ENCODE results near the gene PXDN.

PXDN gene

DNA sequence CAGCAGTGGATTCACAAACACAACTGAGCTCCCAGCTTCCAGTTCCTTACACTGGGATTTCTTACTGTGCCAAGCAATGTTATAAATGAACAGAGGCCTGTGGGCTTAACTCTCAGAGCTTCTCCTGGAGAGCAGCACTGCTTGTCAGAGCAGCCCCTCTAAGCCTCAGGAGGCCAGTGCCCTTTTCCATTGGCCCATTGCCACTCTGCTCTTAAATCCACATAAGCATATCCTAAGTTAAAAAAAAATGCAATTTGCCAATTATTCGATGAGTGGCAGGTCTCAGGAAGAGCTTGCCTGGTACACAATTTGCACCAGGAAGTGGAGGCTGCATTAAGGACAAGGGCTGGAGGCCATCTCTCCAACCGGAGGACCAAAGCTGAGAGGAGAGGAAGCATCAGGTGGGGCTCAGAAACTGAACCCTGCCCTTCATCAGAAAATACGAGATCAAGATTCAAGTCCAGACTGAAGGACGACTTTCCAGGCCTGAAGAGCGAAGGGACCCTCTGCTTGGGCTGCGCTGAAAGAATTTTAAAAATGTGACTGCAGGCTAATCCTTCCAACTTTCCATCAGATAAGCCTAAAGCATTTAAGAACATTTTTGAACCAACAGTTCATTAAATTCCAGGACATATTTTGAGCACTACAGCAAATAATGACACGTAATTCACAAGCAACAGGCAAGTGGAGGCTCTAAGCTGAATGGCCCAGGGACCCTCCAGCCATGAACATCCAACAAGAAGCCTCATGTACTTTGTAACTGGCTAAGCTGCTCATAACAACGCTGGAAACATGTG, 28.4 kb upstream of the PXDN start:
- no peaks in the 10 kb centered on the region for H3K79me2 ChIP-seq (ENCODE audit: control insufficient read depth, insufficient read depth, low read length)
- no peak overlapping the region for H3K4me2 ChIP-seq (ENCODE audit: low read length)
- no peak overlapping the region for H2BK15ac ChIP-seq (replicated peaks; ENCODE audit: low read depth)
- no peak overlapping the region for H3K56ac ChIP-seq (ENCODE audit: low read length)
- no peak overlapping the region for H4K5ac ChIP-seq (ENCODE audit: low read length)
- no peak overlapping the region for H3K4me3 ChIP-seq (ENCODE audit: low read length)
- H3K36me3 ChIP-seq (ENCODE audit: control insufficient read depth, insufficient read depth, low read length): no peaks in the 10 kb centered on the region
- peak; percentile 51 for DNase-seq
- H3K27me3 ChIP-seq (ENCODE audit: insufficient read depth, low read length, poor library complexity): no peaks in the 10 kb centered on the region
- H3K9ac ChIP-seq (ENCODE audit: low read length): no peak overlapping the region
- H3K4me1 ChIP-seq (ENCODE audit: control insufficient read depth, low read depth, low read length): no peaks in the 10 kb centered on the region
- H3K4ac ChIP-seq (ENCODE audit: low read depth, low read length): no peak overlapping the region
- no peak overlapping the region for H3K18ac ChIP-seq (ENCODE audit: low read length)
- no peak overlapping the region for H2BK5ac ChIP-seq (ENCODE audit: low read length)
- no peak overlapping the region for H2AK5ac ChIP-seq (ENCODE audit: low read length)
- no peak overlapping the region for H4K8ac ChIP-seq (ENCODE audit: low read depth, low read length)
- no peak overlapping the region for H3K23ac ChIP-seq (ENCODE audit: low read length)
- no peak overlapping the region for H2BK120ac ChIP-seq (ENCODE audit: low read depth, low read length)
- no CpG with 5 or more reads among the region's 8 CpGs for WGBS (ENCODE audit: extremely low coverage, insufficient coverage, low lambda C conversion rate)
- no peak overlapping the region for H3K27ac ChIP-seq (ENCODE audit: low read depth, low read length)
- no peaks in the 10 kb centered on the region for H3K79me1 ChIP-seq (ENCODE audit: low read length)

DNA sequence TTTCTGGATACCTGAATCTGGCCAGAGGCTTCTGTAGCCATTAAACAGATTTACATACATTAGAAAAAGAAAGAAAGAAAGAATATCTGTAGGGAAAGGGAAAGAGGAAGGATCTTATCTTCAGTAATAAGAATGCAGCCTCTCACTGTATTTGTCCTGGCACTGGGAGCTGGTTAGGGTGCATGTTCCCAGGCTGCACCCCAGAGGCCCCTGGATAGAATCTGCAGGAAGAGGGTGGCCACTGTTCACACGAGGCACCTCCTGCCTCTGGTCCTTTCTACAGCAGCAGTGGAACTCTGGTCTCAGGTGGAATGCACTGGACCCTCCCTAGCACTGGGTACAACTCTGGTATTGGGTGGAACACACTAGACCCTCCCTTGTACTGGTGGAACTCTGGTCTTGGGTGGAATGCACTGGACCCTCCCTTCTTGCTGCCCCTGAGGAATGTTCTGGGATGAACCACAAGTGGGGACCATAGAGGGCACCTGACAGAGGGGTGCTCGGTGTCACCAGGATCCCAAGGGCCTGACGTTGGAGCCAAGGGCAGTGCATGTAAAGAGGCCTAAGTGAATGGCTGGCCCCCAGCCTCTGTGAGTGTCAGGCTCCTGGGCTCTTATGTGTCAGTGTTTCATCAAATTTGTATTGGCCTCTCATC, 27.4 kb upstream of the PXDN start:
- no peaks in the 10 kb centered on the region for H3K79me2 ChIP-seq (ENCODE audit: control insufficient read depth, insufficient read depth, low read length)
- DNase-seq: no peak
- H3K27ac ChIP-seq (ENCODE audit: low read depth, low read length): no peak overlapping the region
- no peaks in the 10 kb centered on the region for H3K36me3 ChIP-seq (ENCODE audit: control insufficient read depth, insufficient read depth, low read length)
- no peaks in the 10 kb centered on the region for H3K79me1 ChIP-seq (ENCODE audit: low read length)
- no peaks in the 10 kb centered on the region for H3K27me3 ChIP-seq (ENCODE audit: insufficient read depth, low read length, poor library complexity)
- H3K9ac ChIP-seq (ENCODE audit: low read length): no peak overlapping the region
- no peak overlapping the region for H3K4me2 ChIP-seq (ENCODE audit: low read length)
- no peak overlapping the region for H3K4ac ChIP-seq (ENCODE audit: low read depth, low read length)
- no peak overlapping the region for H2BK120ac ChIP-seq (ENCODE audit: low read depth, low read length)
- H4K8ac ChIP-seq (ENCODE audit: low read depth, low read length): no peak overlapping the region
- no peak overlapping the region for H3K4me3 ChIP-seq (ENCODE audit: low read length)
- no peak overlapping the region for H2BK5ac ChIP-seq (ENCODE audit: low read length)
- no peak overlapping the region for H3K18ac ChIP-seq (ENCODE audit: low read length)
- H3K56ac ChIP-seq (ENCODE audit: low read length): no peak overlapping the region
- WGBS (ENCODE audit: extremely low coverage, insufficient coverage, low lambda C conversion rate): no CpG with 5 or more reads among the region's 3 CpGs
- H4K5ac ChIP-seq (ENCODE audit: low read length): no peak overlapping the region
- H2AK5ac ChIP-seq (ENCODE audit: low read length): no peak overlapping the region
- H2BK15ac ChIP-seq (replicated peaks; ENCODE audit: low read depth): no peak overlapping the region
- H3K23ac ChIP-seq (ENCODE audit: low read length): no peak overlapping the region
- no peaks in the 10 kb centered on the region for H3K4me1 ChIP-seq (ENCODE audit: control insufficient read depth, low read depth, low read length)

DNA sequence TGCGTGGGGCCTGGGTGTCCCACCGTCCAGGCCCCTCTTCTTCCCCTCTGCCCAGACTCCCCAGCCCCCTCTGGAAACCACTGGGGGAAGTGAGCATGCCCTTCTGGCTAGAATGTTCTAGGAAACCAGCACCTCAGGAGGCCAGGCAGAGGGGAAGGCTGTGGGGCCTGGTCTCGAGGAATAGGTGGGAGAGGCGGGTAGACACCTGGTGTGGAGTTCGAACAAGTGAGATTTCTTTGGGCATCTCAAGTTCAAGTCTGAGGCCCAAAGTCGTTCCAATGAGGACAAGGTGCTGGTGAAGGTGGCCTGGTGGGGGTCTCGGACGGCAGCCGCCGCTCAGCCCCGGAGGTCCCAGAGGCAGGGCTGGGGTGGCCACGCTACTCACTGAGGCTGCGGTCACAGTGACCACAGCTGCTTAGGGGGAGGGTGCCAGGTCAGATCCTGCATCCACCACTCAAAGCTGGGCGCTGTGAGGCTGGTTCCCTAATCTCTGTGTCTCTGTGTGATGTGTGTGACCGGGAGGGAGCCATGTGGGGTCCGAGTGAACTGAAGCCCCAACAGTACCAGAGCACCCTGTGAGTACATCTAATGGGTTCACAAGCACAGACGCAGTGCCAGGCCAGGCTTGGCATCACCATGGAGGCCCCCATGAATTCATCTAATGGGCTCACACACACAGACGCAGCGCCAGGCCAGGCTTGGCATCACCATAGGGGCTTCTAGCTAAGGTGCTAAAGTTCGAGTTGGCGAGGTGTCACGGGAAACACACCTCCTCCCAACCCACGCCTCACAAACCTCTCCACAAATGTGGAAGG, 26.5 kb upstream of the PXDN start:
- no peaks in the 10 kb centered on the region for H3K36me3 ChIP-seq (ENCODE audit: control insufficient read depth, insufficient read depth, low read length)
- no peak overlapping the region for H3K56ac ChIP-seq (ENCODE audit: low read length)
- no peaks in the 10 kb centered on the region for H3K79me1 ChIP-seq (ENCODE audit: low read length)
- H3K4me3 ChIP-seq (ENCODE audit: low read length): no peak overlapping the region
- H3K23ac ChIP-seq (ENCODE audit: low read length): no peak overlapping the region
- no peak overlapping the region for H3K9ac ChIP-seq (ENCODE audit: low read length)
- H3K4me1 ChIP-seq (ENCODE audit: control insufficient read depth, low read depth, low read length): no peaks in the 10 kb centered on the region
- no peak overlapping the region for H3K27ac ChIP-seq (ENCODE audit: low read depth, low read length)
- H2BK5ac ChIP-seq (ENCODE audit: low read length): no peak overlapping the region
- no CpG with 5 or more reads among the region's 23 CpGs for WGBS (ENCODE audit: extremely low coverage, insufficient coverage, low lambda C conversion rate)
- H2BK120ac ChIP-seq (ENCODE audit: low read depth, low read length): no peak overlapping the region
- H3K27me3 ChIP-seq (ENCODE audit: insufficient read depth, low read length, poor library complexity): no peaks in the 10 kb centered on the region
- no peak for DNase-seq
- H3K79me2 ChIP-seq (ENCODE audit: control insufficient read depth, insufficient read depth, low read length): no peaks in the 10 kb centered on the region
- no peak overlapping the region for H4K8ac ChIP-seq (ENCODE audit: low read depth, low read length)
- no peak overlapping the region for H3K18ac ChIP-seq (ENCODE audit: low read length)
- H3K4ac ChIP-seq (ENCODE audit: low read depth, low read length): no peak overlapping the region
- H4K5ac ChIP-seq (ENCODE audit: low read length): no peak overlapping the region
- H3K4me2 ChIP-seq (ENCODE audit: low read length): no peak overlapping the region
- no peak overlapping the region for H2AK5ac ChIP-seq (ENCODE audit: low read length)
- H2BK15ac ChIP-seq (replicated peaks; ENCODE audit: low read depth): no peak overlapping the region

DNA sequence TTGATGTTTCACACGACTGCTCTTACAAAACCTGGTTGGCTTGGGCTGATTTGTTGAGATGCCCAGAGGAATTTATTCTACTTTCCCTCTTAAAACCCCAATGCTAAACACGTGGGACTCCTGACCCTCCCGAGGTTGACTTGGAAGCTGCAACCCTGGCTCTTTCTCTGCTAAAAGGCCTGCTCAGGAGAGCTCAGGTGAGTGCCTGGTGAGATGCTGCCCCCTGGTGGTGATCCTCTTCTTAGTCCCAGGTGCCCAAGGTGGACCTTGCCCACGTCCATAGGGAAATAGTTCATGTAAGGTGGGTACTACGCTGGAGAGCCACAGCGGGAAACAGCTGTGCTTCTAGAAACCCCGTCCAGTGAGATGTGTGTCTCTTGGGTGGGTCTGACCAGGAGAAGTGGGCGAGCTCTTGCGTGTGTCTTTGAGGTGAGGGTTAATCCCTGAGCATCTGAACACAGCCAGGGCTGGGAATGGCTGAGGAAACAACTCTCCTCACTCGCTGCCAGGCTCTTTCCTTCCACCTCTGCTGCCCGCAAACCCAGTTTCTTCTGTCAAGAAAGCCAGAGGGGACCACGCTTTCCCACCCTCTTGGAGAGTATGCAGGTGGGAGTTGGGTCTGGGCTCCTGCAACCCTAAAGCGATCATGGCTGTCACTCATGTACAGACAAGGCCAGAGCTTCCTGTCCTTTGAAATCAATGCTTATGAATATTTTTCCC, 25.5 kb upstream of the PXDN start:
- no peak overlapping the region for H3K27ac ChIP-seq (ENCODE audit: low read depth, low read length)
- no peak overlapping the region for H3K4me2 ChIP-seq (ENCODE audit: low read length)
- H3K18ac ChIP-seq (ENCODE audit: low read length): no peak overlapping the region
- no peak overlapping the region for H3K9ac ChIP-seq (ENCODE audit: low read length)
- H2BK120ac ChIP-seq (ENCODE audit: low read depth, low read length): no peak overlapping the region
- H2BK15ac ChIP-seq (replicated peaks; ENCODE audit: low read depth): no peak overlapping the region
- H3K56ac ChIP-seq (ENCODE audit: low read length): no peak overlapping the region
- no peak overlapping the region for H2AK5ac ChIP-seq (ENCODE audit: low read length)
- no peaks in the 10 kb centered on the region for H3K27me3 ChIP-seq (ENCODE audit: insufficient read depth, low read length, poor library complexity)
- no CpG with 5 or more reads among the region's 13 CpGs for WGBS (ENCODE audit: extremely low coverage, insufficient coverage, low lambda C conversion rate)
- H3K4me1 ChIP-seq (ENCODE audit: control insufficient read depth, low read depth, low read length): no peaks in the 10 kb centered on the region
- no peak overlapping the region for H2BK5ac ChIP-seq (ENCODE audit: low read length)
- H3K4ac ChIP-seq (ENCODE audit: low read depth, low read length): no peak overlapping the region
- no peak overlapping the region for H3K23ac ChIP-seq (ENCODE audit: low read length)
- no peak overlapping the region for H4K8ac ChIP-seq (ENCODE audit: low read depth, low read length)
- DNase-seq: peak; percentile 92
- H4K5ac ChIP-seq (ENCODE audit: low read length): no peak overlapping the region
- H3K79me1 ChIP-seq (ENCODE audit: low read length): no peaks in the 10 kb centered on the region
- no peak overlapping the region for H3K4me3 ChIP-seq (ENCODE audit: low read length)
- H3K36me3 ChIP-seq (ENCODE audit: control insufficient read depth, insufficient read depth, low read length): no peaks in the 10 kb centered on the region
- H3K79me2 ChIP-seq (ENCODE audit: control insufficient read depth, insufficient read depth, low read length): no peaks in the 10 kb centered on the region

DNA sequence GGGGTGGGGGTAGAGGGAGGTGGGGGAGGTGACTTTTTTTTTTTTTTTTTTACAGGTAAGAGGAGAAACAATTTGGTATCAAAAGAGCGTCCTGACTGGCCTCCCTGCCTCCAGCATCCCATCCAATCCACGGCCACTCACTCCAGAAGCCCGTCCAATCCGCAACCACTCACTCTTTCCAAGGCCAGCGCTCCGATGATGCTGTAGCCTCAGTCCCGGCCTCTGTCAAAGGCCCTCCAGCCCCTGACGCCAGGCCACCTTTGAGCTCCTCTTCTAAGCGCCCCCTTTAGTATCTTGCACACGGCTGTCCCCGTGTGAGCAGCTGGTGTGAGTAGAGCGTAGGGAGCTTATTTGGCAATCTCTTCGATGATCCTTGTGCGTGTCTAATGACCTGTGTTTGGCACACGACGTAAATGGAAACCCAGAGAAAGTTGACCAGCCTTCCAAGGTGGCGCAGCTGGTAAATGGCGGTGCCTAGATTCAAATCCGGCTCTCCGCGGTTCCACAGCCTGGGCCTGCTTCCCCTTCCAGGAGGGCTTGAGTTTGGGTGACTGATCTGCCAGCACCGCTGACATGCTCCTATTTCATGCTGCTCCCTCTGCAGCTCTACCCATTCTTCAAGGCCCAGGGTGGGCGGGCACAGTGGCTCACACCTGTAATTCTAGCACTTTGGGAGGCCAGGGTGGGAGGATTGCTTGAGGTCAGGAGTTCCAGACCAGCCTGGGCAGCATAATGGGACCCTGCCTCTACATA, 23.8 kb upstream of the PXDN start:
- Histone ChIP-seq H3K56ac (ENCODE audit: low read length) (no peak overlapping the region), H3K79me1 (ENCODE audit: low read length) (no peaks in the 10 kb centered on the region), H4K8ac (ENCODE audit: low read depth, low read length) (no peak overlapping the region), H3K9ac (ENCODE audit: low read length) (no peak overlapping the region), H3K36me3 (ENCODE audit: control insufficient read depth, insufficient read depth, low read length) (no peaks in the 10 kb centered on the region), H3K4me1 (ENCODE audit: control insufficient read depth, low read depth, low read length) (no peaks in the 10 kb centered on the region), H3K4me3 (ENCODE audit: low read length) (no peak overlapping the region), H3K27ac (ENCODE audit: low read depth, low read length) (no peak overlapping the region), H2BK5ac (ENCODE audit: low read length) (no peak overlapping the region), H2BK15ac (replicated peaks; ENCODE audit: low read depth) (no peak overlapping the region), H3K4ac (ENCODE audit: low read depth, low read length) (no peak overlapping the region), H3K18ac (ENCODE audit: low read length) (no peak overlapping the region), H2BK120ac (ENCODE audit: low read depth, low read length) (no peak overlapping the region), H3K27me3 (ENCODE audit: insufficient read depth, low read length, poor library complexity) (no peaks in the 10 kb centered on the region), H2AK5ac (ENCODE audit: low read length) (no peak overlapping the region), H3K23ac (ENCODE audit: low read length) (no peak overlapping the region), H3K79me2 (ENCODE audit: control insufficient read depth, insufficient read depth, low read length) (no peaks in the 10 kb centered on the region), H4K5ac (ENCODE audit: low read length) (no peak overlapping the region), H3K4me2 (ENCODE audit: low read length) (no peak overlapping the region)
- no CpG with 5 or more reads among the region's 23 CpGs for WGBS (ENCODE audit: extremely low coverage, insufficient coverage, low lambda C conversion rate)
- no peak for DNase-seq

Data from mesendoderm (in vitro differentiated cells).